SK-N-SH treated with all-trans-retinoic acid at 6 μM for 48 hours (cell line): ENCODE results near the gene KCNN4.

Experiments
- ATAC-seq: fragments of 200-7000 bp; cut with Tn5 transposase; 3 replicates; pipeline ENCODE4 v1.9.1; 2020; ENCODE audit warnings: mild to moderate bottlenecking, moderate library complexity
- BACH2 ChIP-seq: fragments of 250-450 bp; sonication (Bioruptor Pico); IDR thresholded peaks from 2 replicates; pipeline ENCODE4 v1.9.0; 2021; ENCODE audit warnings: mild to moderate bottlenecking, borderline replicate concordance
- CSDC2 ChIP-seq: fragments of 250-450 bp; sonication (Bioruptor Pico); IDR thresholded peaks from 2 replicates; pipeline ENCODE4 v1.5.0; 2020; ENCODE audit warnings: mild to moderate bottlenecking, moderate library complexity
- ESRRG ChIP-seq: fragments of 250-450 bp; sonication (Bioruptor Pico); IDR thresholded peaks from 2 replicates; pipeline ENCODE4 v1.6.1; 2021; ENCODE audit warnings: mild to moderate bottlenecking
- GLIS3 ChIP-seq: fragments of 250-450 bp; sonication (Bioruptor Pico); IDR thresholded peaks from 2 replicates; pipeline ENCODE4 v1.5.0; 2020; ENCODE audit warnings: mild to moderate bottlenecking, moderate library complexity
- ISL1 ChIP-seq: fragments of 250-450 bp; sonication (Bioruptor Pico); IDR thresholded peaks from 2 replicates; pipeline ENCODE4 v2.1.2; 2022; ENCODE audit warnings: mild to moderate bottlenecking, moderate library complexity
- OSR1 ChIP-seq: fragments of 250-450 bp; sonication (Bioruptor Pico); IDR thresholded peaks from 2 replicates; pipeline ENCODE4 v1.8.0; 2022; ENCODE audit warnings: moderate library complexity, mild to moderate bottlenecking, inconsistent platforms
- PPARA ChIP-seq: fragments of 250-450 bp; sonication (Bioruptor Pico); IDR thresholded peaks from 2 replicates; pipeline ENCODE4 v1.5.0; 2020; ENCODE audit warnings: mild to moderate bottlenecking, borderline replicate concordance
- RARB ChIP-seq: fragments of 250-450 bp; sonication (Bioruptor Pico); IDR thresholded peaks from 2 replicates; pipeline ENCODE4 v1.8.0; 2021; ENCODE audit warnings: mild to moderate bottlenecking, moderate library complexity
- TCF4 ChIP-seq: fragments of 250-450 bp; sonication (Bioruptor Pico); IDR thresholded peaks from 2 replicates; pipeline ENCODE4 v1.8.0; 2021; ENCODE audit warnings: mild to moderate bottlenecking, moderate library complexity, borderline replicate concordance
- ZC3H10 ChIP-seq: fragments of 250-450 bp; sonication (Bioruptor Pico); IDR thresholded peaks from 2 replicates; pipeline ENCODE4 v1.5.1; 2021; ENCODE audit warnings: mild to moderate bottlenecking, moderate library complexity
- ZFP3 ChIP-seq: fragments of 250-450 bp; sonication (Bioruptor Pico); IDR thresholded peaks from 2 replicates; pipeline ENCODE4 v1.5.0; 2020; ENCODE audit warnings: mild to moderate bottlenecking, moderate library complexity
- ZNF565 ChIP-seq: fragments of 450-650 bp; formaldehyde crosslinking; conservative IDR thresholded peaks from 2 replicates; pipeline ENCODE4 v1.5.0; 2020; ENCODE audit warnings: low read depth, mild to moderate bottlenecking, moderate library complexity
- ZNF70 ChIP-seq: fragments of 450-650 bp; formaldehyde crosslinking; IDR thresholded peaks from 2 replicates; pipeline ENCODE4 v1.5.0; 2020; ENCODE audit warnings: mild to moderate bottlenecking, moderate library complexity
- ZNF8 ChIP-seq: fragments of 450-650 bp; formaldehyde crosslinking; IDR thresholded peaks from 2 replicates; pipeline ENCODE4 v1.5.0; 2020; ENCODE audit warnings: mild to moderate bottlenecking, moderate library complexity
- TF ChIP-seq, protein P1 (sequence below): fragments of 250-450 bp; sonication (Bioruptor Pico); IDR thresholded peaks from 2 replicates; pipeline ENCODE4 v1.5.1; 2021; ENCODE audit warnings: mild to moderate bottlenecking, moderate library complexity
- TF ChIP-seq, protein P2 (sequence below): fragments of 250-450 bp; sonication (Bioruptor Pico); IDR thresholded peaks from 2 replicates; pipeline ENCODE4 v1.8.0; 2020; ENCODE audit warnings: mild to moderate bottlenecking, moderate library complexity, borderline replicate concordance
- TF ChIP-seq, protein P3 (sequence below): fragments of 250-450 bp; sonication (Bioruptor Pico); IDR thresholded peaks from 2 replicates; pipeline ENCODE4 v1.8.0; 2021; ENCODE audit warnings: low read depth, mild to moderate bottlenecking, moderate library complexity, borderline replicate concordance
- TF ChIP-seq, protein P4 (sequence below): fragments of 250-450 bp; sonication (Bioruptor Pico); IDR thresholded peaks from 2 replicates; pipeline ENCODE4 v1.5.0; 2020; ENCODE audit warnings: mild to moderate bottlenecking, moderate library complexity

The KCNN4 gene

DNA sequence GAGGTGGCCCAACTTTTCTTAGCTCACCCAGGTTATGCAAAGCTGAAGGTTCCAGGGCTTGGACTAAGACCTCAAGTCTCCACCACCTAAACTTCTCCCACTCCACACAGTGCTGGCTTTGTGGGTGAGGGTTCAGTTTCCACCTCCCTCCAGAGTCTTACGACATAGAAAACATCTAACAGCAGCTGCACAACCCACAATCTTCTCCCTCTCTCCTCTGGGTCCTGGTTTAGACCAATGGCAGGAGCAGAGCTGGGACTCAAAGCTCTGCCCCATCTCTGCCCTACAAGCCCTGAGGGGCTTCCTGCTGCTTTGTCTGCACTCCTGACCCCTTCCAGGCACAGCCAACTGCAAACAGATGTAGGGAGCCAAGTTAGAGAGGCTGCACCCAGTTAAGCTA lies 48.9 kb downstream of the KCNN4 start:
- TF ChIP-seq, protein P1, sequence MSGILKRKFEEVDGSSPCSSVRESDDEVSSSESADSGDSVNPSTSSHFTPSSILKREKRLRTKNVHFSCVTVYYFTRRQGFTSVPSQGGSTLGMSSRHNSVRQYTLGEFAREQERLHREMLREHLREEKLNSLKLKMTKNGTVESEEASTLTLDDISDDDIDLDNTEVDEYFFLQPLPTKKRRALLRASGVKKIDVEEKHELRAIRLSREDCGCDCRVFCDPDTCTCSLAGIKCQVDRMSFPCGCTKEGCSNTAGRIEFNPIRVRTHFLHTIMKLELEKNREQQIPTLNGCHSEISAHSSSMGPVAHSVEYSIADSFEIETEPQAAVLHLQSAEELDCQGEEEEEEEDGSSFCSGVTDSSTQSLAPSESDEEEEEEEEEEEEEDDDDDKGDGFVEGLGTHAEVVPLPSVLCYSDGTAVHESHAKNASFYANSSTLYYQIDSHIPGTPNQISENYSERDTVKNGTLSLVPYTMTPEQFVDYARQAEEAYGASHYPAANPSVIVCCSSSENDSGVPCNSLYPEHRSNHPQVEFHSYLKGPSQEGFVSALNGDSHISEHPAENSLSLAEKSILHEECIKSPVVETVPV, result no peak
- TF ChIP-seq ISL1 (CRISPR knock-in tag), result no peak
- no peak for TF ChIP-seq CSDC2
- no peak for TF ChIP-seq OSR1 (CRISPR knock-in tag)
- TF ChIP-seq, protein P2, sequence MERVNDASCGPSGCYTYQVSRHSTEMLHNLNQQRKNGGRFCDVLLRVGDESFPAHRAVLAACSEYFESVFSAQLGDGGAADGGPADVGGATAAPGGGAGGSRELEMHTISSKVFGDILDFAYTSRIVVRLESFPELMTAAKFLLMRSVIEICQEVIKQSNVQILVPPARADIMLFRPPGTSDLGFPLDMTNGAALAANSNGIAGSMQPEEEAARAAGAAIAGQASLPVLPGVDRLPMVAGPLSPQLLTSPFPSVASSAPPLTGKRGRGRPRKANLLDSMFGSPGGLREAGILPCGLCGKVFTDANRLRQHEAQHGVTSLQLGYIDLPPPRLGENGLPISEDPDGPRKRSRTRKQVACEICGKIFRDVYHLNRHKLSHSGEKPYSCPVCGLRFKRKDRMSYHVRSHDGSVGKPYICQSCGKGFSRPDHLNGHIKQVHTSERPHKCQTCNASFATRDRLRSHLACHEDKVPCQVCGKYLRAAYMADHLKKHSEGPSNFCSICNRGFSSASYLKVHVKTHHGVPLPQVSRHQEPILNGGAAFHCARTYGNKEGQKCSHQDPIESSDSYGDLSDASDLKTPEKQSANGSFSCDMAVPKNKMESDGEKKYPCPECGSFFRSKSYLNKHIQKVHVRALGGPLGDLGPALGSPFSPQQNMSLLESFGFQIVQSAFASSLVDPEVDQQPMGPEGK (CRISPR knock-in tag), result no peak
- no peak for ATAC-seq

DNA sequence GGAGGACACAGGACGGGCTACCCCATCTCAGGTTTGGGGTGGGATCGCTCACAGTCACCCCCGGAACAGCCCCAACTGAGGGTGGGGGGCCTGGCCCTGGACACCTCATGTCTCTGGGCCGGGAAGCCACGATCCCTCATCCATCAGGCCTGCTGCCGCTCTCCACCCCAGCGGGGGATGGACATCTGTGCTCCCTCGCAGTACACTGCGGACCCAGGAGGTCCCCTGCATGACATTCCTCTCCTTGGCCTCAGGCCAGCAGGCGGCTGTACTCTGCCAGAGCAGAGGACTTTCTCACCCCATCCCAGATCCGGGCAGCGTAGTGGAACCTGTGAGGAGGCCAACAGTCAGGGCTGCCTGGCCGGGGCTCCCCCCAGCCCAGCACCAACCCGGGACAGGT lies 49.4 kb downstream of the KCNN4 start:
- TF ChIP-seq BACH2, result no peak
- TF ChIP-seq, protein P3, sequence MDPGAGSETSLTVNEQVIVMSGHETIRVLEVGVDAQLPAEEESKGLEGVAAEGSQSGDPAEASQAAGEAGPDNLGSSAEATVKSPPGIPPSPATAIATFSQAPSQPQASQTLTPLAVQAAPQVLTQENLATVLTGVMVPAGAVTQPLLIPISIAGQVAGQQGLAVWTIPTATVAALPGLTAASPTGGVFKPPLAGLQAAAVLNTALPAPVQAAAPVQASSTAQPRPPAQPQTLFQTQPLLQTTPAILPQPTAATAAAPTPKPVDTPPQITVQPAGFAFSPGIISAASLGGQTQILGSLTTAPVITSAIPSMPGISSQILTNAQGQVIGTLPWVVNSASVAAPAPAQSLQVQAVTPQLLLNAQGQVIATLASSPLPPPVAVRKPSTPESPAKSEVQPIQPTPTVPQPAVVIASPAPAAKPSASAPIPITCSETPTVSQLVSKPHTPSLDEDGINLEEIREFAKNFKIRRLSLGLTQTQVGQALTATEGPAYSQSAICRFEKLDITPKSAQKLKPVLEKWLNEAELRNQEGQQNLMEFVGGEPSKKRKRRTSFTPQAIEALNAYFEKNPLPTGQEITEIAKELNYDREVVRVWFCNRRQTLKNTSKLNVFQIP (CRISPR knock-in tag), result no peak
- no peak for TF ChIP-seq ZNF70
- ATAC-seq, result no peak

DNA sequence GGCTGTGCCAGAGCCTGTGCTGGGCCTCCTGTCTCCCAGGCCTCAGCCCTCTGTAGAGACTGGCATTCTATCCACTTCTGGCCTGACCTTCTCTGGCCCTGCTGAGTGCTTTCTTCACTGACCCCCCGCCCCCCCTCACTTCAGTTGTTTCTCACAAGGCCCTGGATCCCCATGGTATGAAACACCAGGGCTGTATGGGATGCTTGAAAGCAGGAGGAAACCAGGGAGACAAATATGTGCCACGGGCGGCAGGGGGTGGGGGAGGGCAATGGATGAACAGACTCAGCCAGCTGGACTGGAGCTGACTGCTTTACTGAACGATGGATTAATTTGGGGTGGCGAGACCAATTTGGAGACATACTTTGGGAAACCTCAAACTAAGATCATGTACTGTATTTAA lies 50.9 kb downstream of the KCNN4 start:
- TF ChIP-seq PPARA (CRISPR knock-in tag), result no peak
- no peak for TF ChIP-seq ZFP3 (CRISPR knock-in tag)
- no peak for TF ChIP-seq CSDC2
- TF ChIP-seq, protein P4, sequence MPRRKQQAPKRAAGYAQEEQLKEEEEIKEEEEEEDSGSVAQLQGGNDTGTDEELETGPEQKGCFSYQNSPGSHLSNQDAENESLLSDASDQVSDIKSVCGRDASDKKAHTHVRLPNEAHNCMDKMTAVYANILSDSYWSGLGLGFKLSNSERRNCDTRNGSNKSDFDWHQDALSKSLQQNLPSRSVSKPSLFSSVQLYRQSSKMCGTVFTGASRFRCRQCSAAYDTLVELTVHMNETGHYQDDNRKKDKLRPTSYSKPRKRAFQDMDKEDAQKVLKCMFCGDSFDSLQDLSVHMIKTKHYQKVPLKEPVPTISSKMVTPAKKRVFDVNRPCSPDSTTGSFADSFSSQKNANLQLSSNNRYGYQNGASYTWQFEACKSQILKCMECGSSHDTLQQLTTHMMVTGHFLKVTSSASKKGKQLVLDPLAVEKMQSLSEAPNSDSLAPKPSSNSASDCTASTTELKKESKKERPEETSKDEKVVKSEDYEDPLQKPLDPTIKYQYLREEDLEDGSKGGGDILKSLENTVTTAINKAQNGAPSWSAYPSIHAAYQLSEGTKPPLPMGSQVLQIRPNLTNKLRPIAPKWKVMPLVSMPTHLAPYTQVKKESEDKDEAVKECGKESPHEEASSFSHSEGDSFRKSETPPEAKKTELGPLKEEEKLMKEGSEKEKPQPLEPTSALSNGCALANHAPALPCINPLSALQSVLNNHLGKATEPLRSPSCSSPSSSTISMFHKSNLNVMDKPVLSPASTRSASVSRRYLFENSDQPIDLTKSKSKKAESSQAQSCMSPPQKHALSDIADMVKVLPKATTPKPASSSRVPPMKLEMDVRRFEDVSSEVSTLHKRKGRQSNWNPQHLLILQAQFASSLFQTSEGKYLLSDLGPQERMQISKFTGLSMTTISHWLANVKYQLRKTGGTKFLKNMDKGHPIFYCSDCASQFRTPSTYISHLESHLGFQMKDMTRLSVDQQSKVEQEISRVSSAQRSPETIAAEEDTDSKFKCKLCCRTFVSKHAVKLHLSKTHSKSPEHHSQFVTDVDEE (CRISPR knock-in tag), result no peak
- TF ChIP-seq, protein P1, result no peak
- no peak for TF ChIP-seq ZNF8 (CRISPR knock-in tag)
- TF ChIP-seq RARB (CRISPR knock-in tag), result no peak
- TF ChIP-seq TCF4 (CRISPR knock-in tag), result no peak
- no peak for TF ChIP-seq ZC3H10 (CRISPR knock-in tag)
- no peak for TF ChIP-seq BACH2
- TF ChIP-seq GLIS3, result no peak
- TF ChIP-seq ESRRG, result no peak
- TF ChIP-seq, all 23 proteins: peak for 0
- no peak for ATAC-seq

DNA sequence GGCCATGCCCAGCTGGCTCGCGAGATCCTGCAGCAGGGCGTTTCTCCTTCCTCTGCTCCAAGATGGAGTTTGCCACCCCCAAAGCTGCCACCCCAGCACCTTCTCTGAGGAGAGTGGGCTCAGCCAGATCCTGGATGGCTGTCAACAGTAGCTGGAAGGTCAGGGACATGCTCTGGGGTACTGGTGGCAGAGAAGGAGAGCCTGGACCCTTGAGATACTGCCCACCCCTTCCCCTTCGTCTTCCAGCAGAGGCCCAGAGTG lies 53.2 kb downstream of the KCNN4 start:
- TF ChIP-seq ZC3H10 (CRISPR knock-in tag), result no peak
- no peak for TF ChIP-seq ISL1 (CRISPR knock-in tag)
- TF ChIP-seq, protein P4 (CRISPR knock-in tag), result no peak
- TF ChIP-seq ZNF565 (CRISPR knock-in tag), result no peak
- TF ChIP-seq ZNF8 (CRISPR knock-in tag), result no peak
- TF ChIP-seq, protein P3 (CRISPR knock-in tag), result no peak
- ATAC-seq, result no peak
